ENCODE results near the gene B3GALT2.

- TF ChIP-seq JUND (IDR thresholded peaks at IDR 0.05; ENCODE audit: low read depth, low read length) = no peak
- no peak for TF ChIP-seq EZH2 (IDR thresholded peaks at IDR 0.05; ENCODE audit: borderline replicate concordance, control insufficient read depth, low read depth, low read length)
- TF ChIP-seq, protein P1, sequence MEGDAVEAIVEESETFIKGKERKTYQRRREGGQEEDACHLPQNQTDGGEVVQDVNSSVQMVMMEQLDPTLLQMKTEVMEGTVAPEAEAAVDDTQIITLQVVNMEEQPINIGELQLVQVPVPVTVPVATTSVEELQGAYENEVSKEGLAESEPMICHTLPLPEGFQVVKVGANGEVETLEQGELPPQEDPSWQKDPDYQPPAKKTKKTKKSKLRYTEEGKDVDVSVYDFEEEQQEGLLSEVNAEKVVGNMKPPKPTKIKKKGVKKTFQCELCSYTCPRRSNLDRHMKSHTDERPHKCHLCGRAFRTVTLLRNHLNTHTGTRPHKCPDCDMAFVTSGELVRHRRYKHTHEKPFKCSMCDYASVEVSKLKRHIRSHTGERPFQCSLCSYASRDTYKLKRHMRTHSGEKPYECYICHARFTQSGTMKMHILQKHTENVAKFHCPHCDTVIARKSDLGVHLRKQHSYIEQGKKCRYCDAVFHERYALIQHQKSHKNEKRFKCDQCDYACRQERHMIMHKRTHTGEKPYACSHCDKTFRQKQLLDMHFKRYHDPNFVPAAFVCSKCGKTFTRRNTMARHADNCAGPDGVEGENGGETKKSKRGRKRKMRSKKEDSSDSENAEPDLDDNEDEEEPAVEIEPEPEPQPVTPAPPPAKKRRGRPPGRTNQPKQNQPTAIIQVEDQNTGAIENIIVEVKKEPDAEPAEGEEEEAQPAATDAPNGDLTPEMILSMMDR (IDR thresholded peaks at IDR 0.05 in 2 of 3, conservative IDR thresholded peaks at IDR 0.05 in 1 of 3; ENCODE audit: control insufficient read depth in 2 of 3, extremely low read depth in 1 of 3, insufficient read depth in 1 of 3, low read depth in 3 of 3, low read length in 3 of 3) = no peak
- TF ChIP-seq TAF1 (IDR thresholded peaks at IDR 0.05; ENCODE audit: borderline replicate concordance, low read depth, low read length) = no peak
- no peak for TF ChIP-seq YY1 (IDR thresholded peaks at IDR 0.05; ENCODE audit: low read depth, low read length)
- TF ChIP-seq POLR2A (IDR thresholded peaks at IDR 0.05; ENCODE audit: low read depth, low read length) = no peak
- no peak for TF ChIP-seq SRF (IDR thresholded peaks at IDR 0.05; ENCODE audit: low read depth in 2 of 2, low read length in 2 of 2)
- no peak for TF ChIP-seq NKRF (conservative IDR thresholded peaks at IDR 0.05)
- TF ChIP-seq RUNX3 (IDR thresholded peaks at IDR 0.05; ENCODE audit: low read length) = no peak
- no peak for TF ChIP-seq CREB1 (IDR thresholded peaks at IDR 0.05; ENCODE audit: low read depth)
- TF ChIP-seq, protein P2, sequence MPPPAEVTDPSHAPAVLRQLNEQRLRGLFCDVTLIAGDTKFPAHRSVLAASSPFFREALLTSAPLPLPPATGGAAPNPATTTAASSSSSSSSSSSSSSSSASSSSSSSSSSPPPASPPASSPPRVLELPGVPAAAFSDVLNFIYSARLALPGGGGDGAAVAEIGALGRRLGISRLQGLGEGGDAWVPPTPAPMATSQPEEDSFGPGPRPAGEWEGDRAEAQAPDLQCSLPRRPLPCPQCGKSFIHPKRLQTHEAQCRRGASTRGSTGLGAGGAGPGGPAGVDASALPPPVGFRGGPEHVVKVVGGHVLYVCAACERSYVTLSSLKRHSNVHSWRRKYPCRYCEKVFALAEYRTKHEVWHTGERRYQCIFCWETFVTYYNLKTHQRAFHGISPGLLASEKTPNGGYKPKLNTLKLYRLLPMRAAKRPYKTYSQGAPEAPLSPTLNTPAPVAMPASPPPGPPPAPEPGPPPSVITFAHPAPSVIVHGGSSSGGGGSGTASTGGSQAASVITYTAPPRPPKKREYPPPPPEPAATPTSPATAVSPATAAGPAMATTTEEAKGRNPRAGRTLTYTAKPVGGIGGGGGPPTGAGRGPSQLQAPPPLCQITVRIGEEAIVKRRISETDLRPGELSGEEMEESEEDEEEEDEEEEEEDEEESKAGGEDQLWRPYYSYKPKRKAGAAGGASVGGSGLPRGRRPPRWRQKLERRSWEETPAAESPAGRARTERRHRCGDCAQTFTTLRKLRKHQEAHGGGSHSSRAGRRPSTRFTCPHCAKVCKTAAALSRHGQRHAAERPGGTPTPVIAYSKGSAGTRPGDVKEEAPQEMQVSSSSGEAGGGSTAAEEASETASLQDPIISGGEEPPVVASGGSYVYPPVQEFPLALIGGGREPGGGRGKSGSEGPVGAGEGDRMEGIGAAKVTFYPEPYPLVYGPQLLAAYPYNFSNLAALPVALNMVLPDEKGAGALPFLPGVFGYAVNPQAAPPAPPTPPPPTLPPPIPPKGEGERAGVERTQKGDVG (CRISPR knock-in tag; IDR thresholded peaks at IDR 0.05) = no peak
- TF ChIP-seq BMI1 (IDR thresholded peaks at IDR 0.05; ENCODE audit: borderline replicate concordance) = no peak
Observed at GRCh38 chr1:193142409-193142808, 44.0 kb downstream of the B3GALT2 start.

All from GM12878 (cell line).